CD8-positive, alpha-beta memory T cell (primary cell): ENCODE results near the gene NUP85. TPM values are rescaled to one million over a fixed set of nuclear protein-coding genes. Genes with fewer than 3 reads are reported as not detected.
"Not testable (repeated sequence)": the region's sequence is repeated elsewhere in the genome, so short reads cannot be mapped to it uniquely, and the experiment has no call there.

ENCODE experiments used
- CTCF ChIA-PET: fragments of 350-600 bp; sonication (Branson Sonifier 250); formaldehyde crosslinking; loops from one replicate; lab custom pipeline; 2021; ENCODE audit warnings: antibody characterized with exemption; lab: Charles Lee
- POLR2A ChIA-PET: fragments of 350-600 bp; sonication (Branson Sonifier 250); formaldehyde crosslinking; loops from one replicate; lab custom pipeline; 2021; ENCODE audit warnings: antibody characterized with exemption; lab: Charles Lee
- DNase-seq, 5 donors: peaks; one replicate each; pipeline versions ENCODE4 v3.0.0 to v3.0.0-alpha.2; 2020 to 2022; ENCODE audit warnings: mixed read lengths in 1 of 5
- H3K27ac ChIP-seq: one replicate; pipeline ENCODE4 v1.7.0; 2013; ENCODE audit warnings: low read depth, mild to moderate bottlenecking, low read length, moderate library complexity
- H3K27me3 ChIP-seq: 2 replicates; pipeline ENCODE4 v1.7.0; 2013; ENCODE audit warnings: low read length, mild to moderate bottlenecking; ENCODE audit not compliant: insufficient read depth, poor library complexity, severe bottlenecking
- H3K36me3 ChIP-seq: 2 replicates; pipeline ENCODE4 v1.7.0; 2013; ENCODE audit warnings: mild to moderate bottlenecking, low read length, moderate library complexity; ENCODE audit not compliant: insufficient read depth
- H3K4me1 ChIP-seq: 2 replicates; pipeline ENCODE4 v1.7.0; 2013; ENCODE audit warnings: mild to moderate bottlenecking, low read length, moderate library complexity; ENCODE audit not compliant: insufficient read depth
- H3K4me3 ChIP-seq: 2 replicates; pipeline ENCODE4 v1.7.0; 2013; ENCODE audit warnings: mild to moderate bottlenecking, low read length
- H3K9me3 ChIP-seq: 2 replicates; pipeline ENCODE4 v1.7.0; 2013; ENCODE audit warnings: mild to moderate bottlenecking, low read length
- H3K27ac Mint-ChIP-seq, 8 donors: one replicate each; pipeline ENCODE4 v1.8.0; 2020 to 2021; ENCODE audit warnings: mixed read lengths in 8 of 8, mild to moderate bottlenecking in 6 of 8, inconsistent platforms in 3 of 8, moderate library complexity in 3 of 8
- H3K27me3 Mint-ChIP-seq, 2 donors: one replicate each; pipeline ENCODE4 v1.8.0; 2020 to 2021; ENCODE audit warnings: mixed read lengths in 2 of 2, mild to moderate bottlenecking in 1 of 2, moderate library complexity in 1 of 2
- H3K36me3 Mint-ChIP-seq, 3 donors: one replicate each; pipeline ENCODE4 v1.8.0; 2020 to 2021; ENCODE audit warnings: mixed read lengths in 3 of 3, inconsistent platforms in 1 of 3, mild to moderate bottlenecking in 1 of 3
- H3K4me1 Mint-ChIP-seq, 3 donors: one replicate each; pipeline ENCODE4 v1.8.0; 2020 to 2021; ENCODE audit warnings: mixed read lengths in 3 of 3, inconsistent platforms in 1 of 3, mild to moderate bottlenecking in 1 of 3
- H3K4me3 Mint-ChIP-seq, 7 donors: one replicate each; pipeline ENCODE4 v1.8.0; 2020 to 2021; ENCODE audit warnings: mixed read lengths in 7 of 7, mild to moderate bottlenecking in 6 of 7, moderate library complexity in 4 of 7, inconsistent platforms in 2 of 7
- H3K9me3 Mint-ChIP-seq, 5 donors: one replicate each; pipeline ENCODE4 v1.8.0; 2020 to 2022; ENCODE audit warnings: mixed read lengths in 5 of 5, mild to moderate bottlenecking in 3 of 5, moderate library complexity in 2 of 5, inconsistent platforms in 1 of 5
- polyA plus RNA-seq: library from polyadenylated mRNA; unstranded; fragments of 300-500 nt; fragmentation: Illumina TruSeq; gene quantifications from one replicate; pipeline ENCODE4 v1.2.3, GENCODE V29; 2021
- total RNA-seq, 2 experiments: library from RNA; stranded (reverse); gene quantifications; one replicate each; pipeline ENCODE4 v1.2.3, GENCODE V29; 2021

Gene NUP85
- total and polyA plus RNA-seq, 3 experiments from 2014 or later: 39.0 to 152 (median 147) TPM

GRCh38 chr17:75249564-75249963 lies 44.1 kb downstream of the NUP85 start:
- no peak for DNase-seq
- H3K27me3 ChIP-seq: no peaks in the 10 kb centered on the region
- Mint-ChIP-seq H3K27ac (peak overlapping the region; percentile 79 to 98 (median 93)), H3K27me3 (peaks cover 0 to 1% of the 10 kb centered on the region in 2 donors), H3K4me3 (peak overlapping the region; percentile 35 to 85 (median 70)), H3K4me1 (peaks cover 44 to 52% (median 49%) of the 10 kb centered on the region in 3 donors), H3K9me3 (no peaks in the 10 kb centered on the region), H3K36me3 (peaks cover 0 to 29% (median 5%) of the 10 kb centered on the region in 3 donors)
- peaks cover 13% of the 10 kb centered on the region for H3K4me1 ChIP-seq
- POLR2A ChIA-PET: interaction anchor here (1.0 to 2.0 kb wide), 2 partner anchors 21 to 40 kb away, joined by 4 to 6 read pairs; partner anchors contain the start of genes MIF4GD and SLC25A19
- H3K4me3 ChIP-seq: no peak overlapping the region
- H3K36me3 ChIP-seq: peaks cover 19% of the 10 kb centered on the region
- peak overlapping the region; percentile 0 for H3K27ac ChIP-seq
- H3K9me3 ChIP-seq: no peaks in the 10 kb centered on the region
- CTCF ChIA-PET: interaction anchor here (1.0 to 1.7 kb wide), 4 partner anchors 9 to 136 kb away, joined by 3 to 6 read pairs (median 4); partner anchors contain the start of genes GGA3, MIF4GD and MRPS7

GRCh38 chr17:75250009-75250471 lies 44.6 kb downstream of the NUP85 start:
- peaks cover 47 to 56% (median 53%) of the 10 kb centered on the region in 3 donors for H3K4me1 Mint-ChIP-seq
- CTCF ChIA-PET: interaction anchor here (1.0 to 1.7 kb wide), 3 partner anchors 9 to 21 kb away, joined by 3 to 6 read pairs (median 4); partner anchors contain the start of genes GGA3, MIF4GD and MRPS7

GRCh38 chr17:75252039-75252816 lies 46.7 kb downstream of the NUP85 start:
- no peaks in the 10 kb centered on the region for H3K9me3 Mint-ChIP-seq
- peaks cover 13% of the 10 kb centered on the region for H3K4me1 ChIP-seq
- peak overlapping the region in 7 of 8 donors; percentile 3 to 84 (median 24) for H3K27ac Mint-ChIP-seq
- H3K4me1 Mint-ChIP-seq: peaks cover 64 to 76% (median 75%) of the 10 kb centered on the region in 3 donors
- H3K4me3 ChIP-seq: no peak overlapping the region
- H3K27me3 ChIP-seq: no peaks in the 10 kb centered on the region
- peaks cover 0 to 1% of the 10 kb centered on the region in 2 donors for H3K27me3 Mint-ChIP-seq
- H3K9me3 ChIP-seq: no peaks in the 10 kb centered on the region
- ChIA-PET POLR2A (interaction anchor here (0.6 kb wide), 1 partner anchor 407 kb away, joined by 3 read pairs; no protein-coding TSS in a partner anchor), CTCF (interaction anchor here (1.1 to 1.4 kb wide), 2 partner anchors 10 to 160 kb away, joined by 3 read pairs; partner anchors contain the start of gene MRPS7)
- peak in 1 of 5 donors; percentile 6 for DNase-seq
- no peaks in the 10 kb centered on the region for H3K36me3 ChIP-seq
- H3K4me3 Mint-ChIP-seq: no peak overlapping the region
- peaks cover 0 to 7% (median 0%) of the 10 kb centered on the region in 3 donors for H3K36me3 Mint-ChIP-seq
- no peak overlapping the region for H3K27ac ChIP-seq

More at GRCh38 chr17:75250009-75250471, 44.6 kb downstream of the NUP85 start:
- Mint-ChIP-seq H3K36me3 (peaks cover 0 to 27% (median 4%) of the 10 kb centered on the region in 3 donors), H3K4me3 (peak overlapping the region; percentile 35 to 85 (median 70)), H3K27ac (peak overlapping the region; percentile 79 to 98 (median 93)), H3K27me3 (peaks cover 0 to 1% of the 10 kb centered on the region in 2 donors), H3K9me3 (no peaks in the 10 kb centered on the region)
- no peaks in the 10 kb centered on the region for H3K9me3 ChIP-seq
- peaks cover 14% of the 10 kb centered on the region for H3K36me3 ChIP-seq
- H3K27me3 ChIP-seq: no peaks in the 10 kb centered on the region
- H3K27ac ChIP-seq: peak overlapping the region; percentile 0
- peak in 4 of 5 donors; percentile 26 to 71 (median 46) for DNase-seq
- peak overlapping the region; percentile 49 for H3K4me3 ChIP-seq
- POLR2A ChIA-PET: interaction anchor here (0.6 to 2.0 kb wide), 6 partner anchors 9 to 1115 kb away, joined by 3 to 11 read pairs (median 4); partner anchors contain the start of genes MIF4GD and SLC25A19
- H3K4me1 ChIP-seq: peaks cover 13% of the 10 kb centered on the region

- H3K27me3 Mint-ChIP-seq, H3K9me3 ChIP-seq, POLR2A ChIA-PET, CTCF ChIA-PET, H3K27me3 ChIP-seq, H3K4me3 ChIP-seq, H3K9me3 Mint-ChIP-seq, H3K27ac ChIP-seq, DNase-seq, H3K36me3 ChIP-seq, H3K4me3 Mint-ChIP-seq: not testable (repeated sequence)
- H3K36me3 Mint-ChIP-seq: peaks cover 0 to 13% (median 3%) of the 10 kb centered on the region in 3 donors
- peak overlapping the region in 6 of 8 donors; percentile 6 to 78 (median 34) for H3K27ac Mint-ChIP-seq
- H3K4me1 Mint-ChIP-seq: peaks cover 78 to 98% (median 97%) of the 10 kb centered on the region in 3 donors
- H3K4me1 ChIP-seq: peaks cover 18% of the 10 kb centered on the region
These were observed 50.6 kb downstream of the NUP85 start for GRCh38 chr17:75255954-75256698.

- Mint-ChIP-seq H3K4me1 (peaks cover 79 to 97% (median 89%) of the 10 kb centered on the region in 3 donors), H3K4me3 (peak overlapping the region in 1 of 7 donors; percentile 42), H3K36me3 (peaks cover 0 to 24% (median 3%) of the 10 kb centered on the region in 3 donors), H3K27ac (peak overlapping the region in 5 of 8 donors; percentile 38 to 74 (median 70))
- H3K4me1 ChIP-seq: peaks cover 21% of the 10 kb centered on the region
- H3K27ac ChIP-seq, H3K9me3 Mint-ChIP-seq, POLR2A ChIA-PET, DNase-seq, H3K27me3 ChIP-seq, H3K9me3 ChIP-seq, H3K36me3 ChIP-seq, CTCF ChIA-PET, H3K27me3 Mint-ChIP-seq, H3K4me3 ChIP-seq: not testable (repeated sequence)
These were observed 51.7 kb downstream of the NUP85 start for GRCh38 chr17:75257228-75257627.

- H3K36me3 ChIP-seq: peaks cover 9% of the 10 kb centered on the region
- H3K36me3 Mint-ChIP-seq: peaks cover 0 to 50% (median 6%) of the 10 kb centered on the region in 3 donors
- peak overlapping the region; percentile 99 for H3K27ac ChIP-seq
- ChIA-PET CTCF (interaction anchor here (0.7 to 5.2 kb wide), 11 partner anchors 10 to 147 kb away, joined by 3 to 76 read pairs (median 4); partner anchors contain the start of genes GRB2, MIF4GD, SLC25A19 and SUMO2), POLR2A (interaction anchor here (0.6 to 4.3 kb wide), 11 partner anchors 10 to 406 kb away, joined by 3 to 79 read pairs (median 4); partner anchors contain the start of genes MIF4GD, RECQL5, SLC25A19 and TMEM94)
- H3K9me3 ChIP-seq: no peaks in the 10 kb centered on the region
- H3K4me3 ChIP-seq: peak overlapping the region; percentile 94
- no peaks in the 10 kb centered on the region for H3K27me3 ChIP-seq
- H3K27me3 Mint-ChIP-seq: peaks cover 0 to 1% of the 10 kb centered on the region in 2 donors
- peaks cover 55 to 75% (median 60%) of the 10 kb centered on the region in 3 donors for H3K4me1 Mint-ChIP-seq
- peak overlapping the region; percentile 99 to 100 (median 100) for H3K27ac Mint-ChIP-seq
- peak overlapping the region; percentile 92 to 98 (median 95) for H3K4me3 Mint-ChIP-seq
- H3K9me3 Mint-ChIP-seq: no peaks in the 10 kb centered on the region
- peak in 1 of 5 donors; percentile 28 for DNase-seq
- H3K4me1 ChIP-seq: peaks cover 29% of the 10 kb centered on the region
These were observed 55.3 kb downstream of the NUP85 start for GRCh38 chr17:75260641-75261335.
